Measurements from ENCODE around the gene IL31RA.

DNA sequence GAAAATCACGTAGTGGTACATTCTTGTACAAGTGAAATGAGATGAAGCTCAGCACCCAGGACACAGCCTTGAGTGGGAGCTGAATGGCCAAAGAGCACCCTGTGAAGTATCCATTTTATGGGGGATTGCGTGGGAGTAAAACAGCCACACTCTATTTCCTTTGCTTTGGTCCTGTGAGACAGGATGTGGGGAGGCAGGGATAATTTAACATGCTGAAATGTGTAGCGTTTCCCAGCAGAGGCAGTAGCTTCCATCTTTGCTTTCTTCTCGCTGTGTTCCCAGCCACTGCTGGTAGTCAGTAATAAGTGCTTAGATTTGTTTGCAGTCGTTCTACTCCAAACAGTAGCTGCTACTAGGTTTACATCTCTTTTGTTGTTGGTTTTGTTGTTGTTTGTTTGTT lies 4.4 kb downstream of the IL31RA start:
- TF ChIP-seq EZH2 (IDR thresholded peaks at IDR 0.05) (no peak), POLR2AphosphoS5 (IDR thresholded peaks at IDR 0.05; ENCODE audit: borderline replicate concordance, low read depth, low read length) (no peak), FOXP2 (optimal IDR thresholded peaks at IDR 0.05; ENCODE audit: control extremely low read depth, extremely low read length, insufficient read depth) (no peak)

All from SK-N-MC (cell line).